Upper lobe of left lung (tissue), 6 donors: ENCODE results near the gene LAMA3. TPM values are rescaled to one million over a fixed set of nuclear protein-coding genes. Genes with fewer than 3 reads are reported as not detected.

Source experiments
- ATAC-seq, 2 donors: fragments of 200-7000 bp; cut with Tn5 transposase; one replicate each; pipeline ENCODE4 v1.9.1; 2022; ENCODE audit warnings: mild to moderate bottlenecking in 2 of 2, moderate library complexity in 2 of 2; ENCODE audit not compliant: low FRiP score in 2 of 2
- DNase-seq, 2 donors: peaks; one replicate each; pipeline ENCODE4 v3.0.0-alpha.2; 2019 to 2020
- H3K27ac ChIP-seq, 4 donors: fragments of 200-600 bp; sonication (generic); one replicate each; pipeline ENCODE4 v1.5.1; 2016 to 2019
- H3K27me3 ChIP-seq, 4 donors: fragments of 200-600 bp; sonication (generic); one replicate each; pipeline ENCODE4 v1.5.1; 2017 to 2019
- H3K36me3 ChIP-seq, 4 donors: fragments of 200-600 bp; sonication (generic); one replicate each; pipeline ENCODE4 v1.5.1; 2016 to 2019
- H3K4me1 ChIP-seq, 4 donors: fragments of 200-600 bp; sonication (generic); one replicate each; pipeline ENCODE4 v1.5.1; 2018 to 2019
- H3K4me3 ChIP-seq, 4 donors: fragments of 200-600 bp; sonication (generic); one replicate each; pipeline ENCODE4 v1.5.1; 2017 to 2019; ENCODE audit warnings: mild to moderate bottlenecking in 2 of 4, moderate library complexity in 1 of 4
- H3K9me3 ChIP-seq, 4 donors: fragments of 200-600 bp; sonication (generic); one replicate each; pipeline ENCODE4 v1.5.1; 2018 to 2019
- CTCF ChIP-seq, 6 experiments: fragments of 450-650 bp in 4 of 6; fragments of 200-600 bp in 2 of 6; sonication (generic) in 2 of 6; IDR thresholded peaks; one replicate each; pipeline ENCODE4 v1.5.1; 2016 to 2019; ENCODE audit warnings: antibody characterized with exemption in 6 of 6
- EP300 ChIP-seq, 4 donors: sonication (generic); formaldehyde crosslinking; IDR thresholded peaks; one replicate each; pipeline ENCODE4 v1.5.1; 2017; ENCODE audit warnings: antibody characterized with exemption in 4 of 4, control low read depth in 2 of 4
- POLR2A ChIP-seq, 4 donors: fragments of 450-650 bp; IDR thresholded peaks; one replicate each; pipeline ENCODE4 v1.5.1; 2016 to 2017; ENCODE audit warnings: antibody characterized with exemption in 4 of 4, mild to moderate bottlenecking in 2 of 4
- POLR2AphosphoS5 ChIP-seq, 2 donors: sonication (generic); formaldehyde crosslinking; IDR thresholded peaks; one replicate each; pipeline ENCODE4 v1.5.1; 2017; ENCODE audit warnings: antibody characterized with exemption in 2 of 2
- WGBS, 2 donors: methylation state at CpG; one replicate each; pipeline ENCODE4 v1.1.5; 2017 to 2018; 5-methylcytosine and 5-hydroxymethylcytosine counted together
- total RNA-seq, 6 donors: library from RNA; depleted of rRNA in 4 of 6; stranded (reverse); fragments of >200 nt in 4 of 6; gene quantifications; one replicate each; pipeline versions ENCODE4 v1.1.0 to v1.2.1, GENCODE V29; 2016 to 2021
- donor health status: DM: no; HTN: no; CAD: no; lungs with moderate emphysema.
- donor health status: DM: no; HTN: yes; CAD: no; lungs with severe emphysema.

The LAMA3 gene
- total RNA-seq, 6 donors from 2014 or later: 88.2 to 202 (median 141) TPM

GRCh38 chr18:23884681-23885375, 195.6 kb downstream of the LAMA3 start:
- no peak for TF ChIP-seq EP300 (IDR thresholded peaks at IDR 0.05)
- TF ChIP-seq POLR2AphosphoS5 (IDR thresholded peaks at IDR 0.05): no peak
- no peak for TF ChIP-seq POLR2A (IDR thresholded peaks at IDR 0.05)
- no peak for TF ChIP-seq CTCF (IDR thresholded peaks at IDR 0.05)
- H3K27ac ChIP-seq: peak overlapping the region; percentile 21 to 81 (median 72)
- H3K4me1 ChIP-seq: peaks cover 9 to 16% (median 11%) of the 10 kb centered on the region in 4 donors
- DNase-seq: peak; percentile 51 to 60
- no peaks in the 10 kb centered on the region for H3K27me3 ChIP-seq
- no peaks in the 10 kb centered on the region for H3K36me3 ChIP-seq
- H3K4me3 ChIP-seq: no peak overlapping the region
- 65% methylated on average over 13 of the region's 13 CpGs for WGBS, 2 donors
- ATAC-seq: peak; percentile 31 to 67
- no peaks in the 10 kb centered on the region for H3K9me3 ChIP-seq

GRCh38 chr18:23885750-23886149, 196.5 kb downstream of the LAMA3 start:
- 55 to 58% methylated on average over 2 of the region's 2 CpGs for WGBS, 2 donors
- Histone ChIP-seq H3K4me1 (peaks cover 9 to 16% (median 11%) of the 10 kb centered on the region in 4 donors), H3K36me3 (no peaks in the 10 kb centered on the region), H3K27ac (no peak overlapping the region), H3K9me3 (no peaks in the 10 kb centered on the region), H3K4me3 (no peak overlapping the region), H3K27me3 (no peaks in the 10 kb centered on the region)
- TF ChIP-seq POLR2A (IDR thresholded peaks at IDR 0.05): no peak
- TF ChIP-seq CTCF (IDR thresholded peaks at IDR 0.05): no peak
- TF ChIP-seq EP300 (IDR thresholded peaks at IDR 0.05): no peak
- no peak for TF ChIP-seq POLR2AphosphoS5 (IDR thresholded peaks at IDR 0.05)
- DNase-seq: no peak
- no peak for ATAC-seq

- H3K9me3 ChIP-seq: no peaks in the 10 kb centered on the region
- peaks cover 9 to 16% (median 11%) of the 10 kb centered on the region in 4 donors for H3K4me1 ChIP-seq
- no peaks in the 10 kb centered on the region for H3K36me3 ChIP-seq
- H3K4me3 ChIP-seq: no peak overlapping the region
- WGBS, 2 donors: 77 to 78% methylated on average over 3 of the region's 3 CpGs
- DNase-seq (no peak), ATAC-seq (no peak)
- no peak for TF ChIP-seq CTCF (IDR thresholded peaks at IDR 0.05)
- TF ChIP-seq EP300 (IDR thresholded peaks at IDR 0.05): no peak
- TF ChIP-seq POLR2A (IDR thresholded peaks at IDR 0.05): no peak
- no peak for TF ChIP-seq POLR2AphosphoS5 (IDR thresholded peaks at IDR 0.05)
- H3K27me3 ChIP-seq: no peaks in the 10 kb centered on the region
- H3K27ac ChIP-seq: no peak overlapping the region
Measured at GRCh38 chr18:23887035-23887434, 197.8 kb downstream of the LAMA3 start.

GRCh38 chr18:23887493-23887892, 198.2 kb downstream of the LAMA3 start:
- H3K4me1 ChIP-seq: peaks cover 9 to 16% (median 11%) of the 10 kb centered on the region in 4 donors
- no peak overlapping the region for H3K27ac ChIP-seq
- H3K36me3 ChIP-seq: no peaks in the 10 kb centered on the region
- H3K9me3 ChIP-seq: no peaks in the 10 kb centered on the region
- H3K4me3 ChIP-seq: no peak overlapping the region
- TF ChIP-seq EP300 (IDR thresholded peaks at IDR 0.05): no peak
- no peak for TF ChIP-seq POLR2AphosphoS5 (IDR thresholded peaks at IDR 0.05)
- no peak for TF ChIP-seq CTCF (IDR thresholded peaks at IDR 0.05)
- TF ChIP-seq POLR2A (IDR thresholded peaks at IDR 0.05): no peak
- no peak for ATAC-seq
- WGBS, 2 donors: 75 to 77% methylated on average over 2 of the region's 2 CpGs
- no peaks in the 10 kb centered on the region for H3K27me3 ChIP-seq
- DNase-seq: no peak

GRCh38 chr18:23888881-23889280, 199.6 kb downstream of the LAMA3 start:
- Histone ChIP-seq H3K4me1 (peaks cover 9 to 16% (median 11%) of the 10 kb centered on the region in 4 donors), H3K4me3 (no peak overlapping the region), H3K27ac (no peak overlapping the region), H3K9me3 (no peaks in the 10 kb centered on the region), H3K36me3 (no peaks in the 10 kb centered on the region), H3K27me3 (no peaks in the 10 kb centered on the region)
- ATAC-seq (no peak), DNase-seq (no peak)
- WGBS, 2 donors: 72 to 83% methylated on average over 1 of the region's 1 CpG
- TF ChIP-seq POLR2A (IDR thresholded peaks at IDR 0.05) (no peak), EP300 (IDR thresholded peaks at IDR 0.05) (no peak), POLR2AphosphoS5 (IDR thresholded peaks at IDR 0.05) (no peak), CTCF (IDR thresholded peaks at IDR 0.05) (no peak)
